A549 (cell line): ENCODE data around the gene CPED1. TPM values are rescaled to one million over a fixed set of nuclear protein-coding genes. Genes with fewer than 3 reads are reported as not detected.

Experiments
- ATAC-seq, 2 experiments: fragments of 200-7000 bp in 1 of 2; fragments of >200 bp in 1 of 2; cut with Nextera tagmentation in 1 of 2; cut with Tn5 transposase in 1 of 2; 3 replicates each; pipeline versions ENCODE4 v1.8.0 to v1.9.1; 2018 to 2020; ENCODE audit warnings: mild to moderate bottlenecking in 1 of 2, moderate library complexity in 1 of 2
- CTCF ChIA-PET: fragments of 300-600 bp; sonication (Branson Sonifier 250); formaldehyde crosslinking; extraction: SDS; loops from one replicate; lab custom pipeline; 2021; ENCODE audit warnings: antibody characterized with exemption, inconsistent platforms; lab: Yijun Ruan, JAX
- POLR2A ChIA-PET: fragments of 350-600 bp; formaldehyde crosslinking; extraction: SDS; loops from one replicate; lab custom pipeline; 2021; ENCODE audit warnings: antibody characterized with exemption, inconsistent platforms; lab: Yijun Ruan, JAX
- DNase-seq, 2 experiments: peaks; one replicate each; pipeline versions ENCODE4 v3.0.0 to v3.0.0-alpha.2; 2011 to 2016; ENCODE audit warnings: low read depth in 1 of 2, low spot score in 1 of 2
- FAIRE-seq: peaks from 2 replicates; lab custom pipeline; 2011; peaks lifted over from hg19 to GRCh38; lab: Jason Lieb, UNC
- H3K27ac ChIP-seq, 2 experiments: fragments of >200 bp; sonication (Bioruptor Twin); formaldehyde crosslinking; 3 replicates each; pipeline ENCODE4 v1.5.1; 2016 to 2017
- H3K4me1 ChIP-seq: fragments of >200 bp; sonication (Bioruptor Twin); formaldehyde crosslinking; 3 replicates; pipeline ENCODE4 v1.6.1; 2016
- H3K4me2 ChIP-seq: fragments of >200 bp; sonication (Bioruptor Twin); formaldehyde crosslinking; 3 replicates; pipeline ENCODE4 v1.6.1; 2016
- H3K4me3 ChIP-seq: fragments of >200 bp; sonication (Bioruptor Twin); formaldehyde crosslinking; 3 replicates; pipeline ENCODE4 v1.5.1; 2016
- H3K9me3 ChIP-seq: fragments of >200 bp; sonication (Bioruptor Twin); formaldehyde crosslinking; 3 replicates; pipeline ENCODE4 v1.6.1; 2016
- BHLHE40 ChIP-seq: IDR thresholded peaks from 2 replicates; pipeline ENCODE4 v1.6.1; 2012; ENCODE audit warnings: low read depth, low read length, inconsistent platforms
- CEBPB ChIP-seq, 2 experiments: fragments of >200 bp in 1 of 2; sonication (Bioruptor Twin) in 1 of 2; formaldehyde crosslinking in 1 of 2; IDR thresholded peaks; 2 replicates each; pipeline ENCODE4 v1.6.1; 2012 to 2016
- EHF ChIP-seq: fragments of 250-450 bp; sonication (Bioruptor Pico); IDR thresholded peaks from 2 replicates; pipeline ENCODE4 v1.5.0; 2020; ENCODE audit warnings: mild to moderate bottlenecking
- EHMT2 ChIP-seq: fragments of 200-600 bp; sonication (generic); IDR thresholded peaks from 2 replicates; pipeline ENCODE4 v1.6.1; 2016; ENCODE audit warnings: antibody characterized with exemption, low read depth, mild to moderate bottlenecking, moderate library complexity
- ESRRA ChIP-seq: fragments of 150-350 bp; IDR thresholded peaks from 2 replicates; pipeline ENCODE4 v1.6.1; 2014; ENCODE audit warnings: mild to moderate bottlenecking, low read length, borderline replicate concordance
- FOSB ChIP-seq: fragments of 250-450 bp; sonication (Bioruptor Pico); IDR thresholded peaks from 2 replicates; pipeline ENCODE4 v1.5.0; 2020; ENCODE audit warnings: mild to moderate bottlenecking, moderate library complexity
- FOSL2 ChIP-seq, 2 experiments: fragments of 450-650 bp in 1 of 2; fragments of >200 bp in 1 of 2; sonication (Bioruptor Twin) in 1 of 2; formaldehyde crosslinking; IDR thresholded peaks; 2 replicates each; pipeline versions ENCODE4 v1.5.0 to v1.6.1; 2016 to 2020; ENCODE audit warnings: mild to moderate bottlenecking in 1 of 2, moderate library complexity in 1 of 2
- FOXS1 ChIP-seq: fragments of 250-450 bp; sonication (Bioruptor Pico); IDR thresholded peaks from 2 replicates; pipeline ENCODE4 v1.5.0; 2020; ENCODE audit warnings: mild to moderate bottlenecking, moderate library complexity
- GATA3 ChIP-seq: IDR thresholded peaks from 2 replicates; pipeline ENCODE4 v1.6.1; 2012; ENCODE audit warnings: borderline replicate concordance
- HDAC2 ChIP-seq: fragments of 200-600 bp; sonication (generic); IDR thresholded peaks from 2 replicates; pipeline ENCODE4 v1.6.1; 2016
- HEYL ChIP-seq: fragments of 250-450 bp; sonication (Bioruptor Pico); IDR thresholded peaks from 2 replicates; pipeline ENCODE4 v1.8.0; 2021; ENCODE audit warnings: mild to moderate bottlenecking, moderate library complexity
- HOXB5 ChIP-seq: fragments of 250-450 bp; sonication (Bioruptor Pico); IDR thresholded peaks from 2 replicates; pipeline ENCODE4 v1.5.0; 2020; ENCODE audit warnings: mild to moderate bottlenecking, moderate library complexity
- JUN ChIP-seq, 2 experiments: fragments of >200 bp; sonication (Bioruptor Twin); formaldehyde crosslinking; IDR thresholded peaks; 2 replicates in 1 of 2; 3 replicates in 1 of 2; pipeline ENCODE4 v1.6.1; 2016 to 2017
- JUNB ChIP-seq: fragments of >200 bp; sonication (Bioruptor Twin); formaldehyde crosslinking; IDR thresholded peaks from 2 replicates; pipeline ENCODE4 v1.6.1; 2016
- MAZ ChIP-seq: fragments of 150-350 bp; IDR thresholded peaks from 2 replicates; pipeline ENCODE4 v1.6.1; 2014; ENCODE audit warnings: antibody characterized with exemption, low read depth, low read length, borderline replicate concordance
- MYC ChIP-seq: IDR thresholded peaks from 2 replicates; pipeline ENCODE4 v1.6.1; 2012; ENCODE audit warnings: mild to moderate bottlenecking, inconsistent platforms, low read length, improper control_type of control experiment, borderline replicate concordance
- NPAS2 ChIP-seq: fragments of 250-450 bp; sonication (Bioruptor Pico); IDR thresholded peaks from 2 replicates; pipeline ENCODE4 v1.8.0; 2022; ENCODE audit warnings: mild to moderate bottlenecking, moderate library complexity, borderline replicate concordance
- POLR2A ChIP-seq: IDR thresholded peaks from 2 replicates; pipeline ENCODE4 v1.6.1; 2012; ENCODE audit warnings: mild to moderate bottlenecking, low read length
- SMC3 ChIP-seq: fragments of >200 bp; sonication (Bioruptor Twin); formaldehyde crosslinking; IDR thresholded peaks from 3 replicates; pipeline ENCODE4 v1.6.1; 2018; ENCODE audit warnings: inconsistent platforms
- SREBF2 ChIP-seq: fragments of 450-650 bp; IDR thresholded peaks from 2 replicates; pipeline ENCODE4 v1.6.1; 2014; ENCODE audit warnings: mild to moderate bottlenecking, moderate library complexity
- ZC3H11A ChIP-seq: fragments of 450-650 bp; IDR thresholded peaks from 2 replicates; pipeline ENCODE4 v1.6.1; 2014; ENCODE audit warnings: antibody characterized with exemption, mild to moderate bottlenecking
- ZNF302 ChIP-seq: fragments of 250-450 bp; sonication (Bioruptor Pico); IDR thresholded peaks from 2 replicates; pipeline ENCODE4 v1.9.0; 2021; ENCODE audit warnings: inconsistent platforms, mild to moderate bottlenecking, moderate library complexity
- ZSCAN20 ChIP-seq: fragments of 250-450 bp; sonication (Bioruptor Pico); IDR thresholded peaks from 2 replicates; pipeline ENCODE4 v1.8.0; 2022; ENCODE audit warnings: mild to moderate bottlenecking, moderate library complexity
- WGBS: methylation state at CpG from one replicate; pipeline ENCODE4 v1.1.6; 2017; ENCODE audit errors: missing lambda C conversion rate; 5-methylcytosine and 5-hydroxymethylcytosine counted together
- polyA plus RNA-seq, 4 experiments: library from polyadenylated mRNA; depleted of rRNA in 3 of 4; stranded (reverse); fragments of >200 nt; fragmentation: RNase III in 1 of 4; extraction: RNeasy Plus Mini Kit Qiagen cat#74134 plus additional on column Dnase treatment in 1 of 4; gene quantifications; 2 replicates in 3 of 4; 3 replicates in 1 of 4; pipeline ENCODE4 v1.2.3, GENCODE V29; 2011 to 2017
- TF ChIP-seq, protein P1 (sequence below): IDR thresholded peaks from 2 replicates; pipeline ENCODE4 v1.6.1; 2012; ENCODE audit warnings: low read depth, borderline replicate concordance
- TF ChIP-seq, protein P2 (sequence below): fragments of 150-350 bp; IDR thresholded peaks from 2 replicates; pipeline ENCODE4 v1.6.1; 2014; ENCODE audit warnings: low read depth, mild to moderate bottlenecking, low read length
- TF ChIP-seq, protein P3 (sequence below): fragments of >200 bp; sonication (Bioruptor Twin); formaldehyde crosslinking; IDR thresholded peaks from 2 replicates; pipeline ENCODE4 v1.6.1; 2016
- TF ChIP-seq, protein P4 (sequence below): fragments of >200 bp; sonication (Bioruptor Twin); formaldehyde crosslinking; IDR thresholded peaks from 3 replicates; pipeline ENCODE4 v1.5.1; 2016
- TF ChIP-seq, protein P5 (sequence below): fragments of 250-450 bp; sonication (Bioruptor Pico); IDR thresholded peaks from 2 replicates; pipeline ENCODE4 v1.5.0; 2021; ENCODE audit warnings: mild to moderate bottlenecking, moderate library complexity, borderline replicate concordance
- TF ChIP-seq, protein P6 (sequence below): fragments of 200-600 bp; sonication (generic); IDR thresholded peaks from 2 replicates; pipeline ENCODE4 v1.6.1; 2016; ENCODE audit warnings: antibody characterized with exemption, mild to moderate bottlenecking, moderate library complexity

CPED1 gene
- polyA plus RNA-seq, 2 of the 4 experiments (the other 2 are of a cell fraction): 0.03 TPM; not detected in 1

DNA sequence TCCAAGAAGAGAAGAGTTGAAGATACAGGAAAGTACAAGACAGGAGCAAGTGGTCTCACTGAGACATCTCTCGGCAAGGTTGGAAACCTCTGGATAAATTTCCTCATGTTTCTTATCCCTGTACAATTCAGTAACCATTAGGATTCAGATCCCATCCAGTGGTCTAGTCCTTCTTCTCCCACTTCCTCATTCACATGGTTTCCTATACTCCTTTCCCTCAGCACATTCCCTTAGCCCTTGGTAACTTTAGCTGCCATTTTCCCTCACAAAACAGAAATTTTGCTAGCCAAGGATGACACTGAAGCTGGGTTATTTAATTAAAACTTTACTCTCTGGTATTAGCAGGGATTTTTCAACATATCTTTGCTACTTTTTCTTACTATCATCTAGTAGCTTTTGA lies 82.6 kb downstream of the CPED1 start:
- Histone ChIP-seq H3K9me3 (no peaks in the 10 kb centered on the region), H3K4me1 (no peaks in the 10 kb centered on the region), H3K4me2 (no peak overlapping the region), H3K27ac (no peak overlapping the region), H3K4me3 (no peak overlapping the region)
- DNase-seq (no peak), ATAC-seq (no peak), FAIRE-seq (no peak)
- 45% methylated on average over 1 of the region's 1 CpG for WGBS
- POLR2A ChIA-PET: no interaction called here
- CTCF ChIA-PET: interaction anchor here (1.2 to 2.2 kb wide), 2 partner anchors 10 to 84 kb away, joined by 6 to 12 read pairs; no protein-coding TSS in a partner anchor
- TF ChIP-seq ZNF302 (CRISPR knock-in tag): no peak
- TF ChIP-seq EHF (CRISPR knock-in tag): no peak
- no peak for TF ChIP-seq CEBPB (IDR thresholded peaks at IDR 0.05)
- TF ChIP-seq, protein P1, sequence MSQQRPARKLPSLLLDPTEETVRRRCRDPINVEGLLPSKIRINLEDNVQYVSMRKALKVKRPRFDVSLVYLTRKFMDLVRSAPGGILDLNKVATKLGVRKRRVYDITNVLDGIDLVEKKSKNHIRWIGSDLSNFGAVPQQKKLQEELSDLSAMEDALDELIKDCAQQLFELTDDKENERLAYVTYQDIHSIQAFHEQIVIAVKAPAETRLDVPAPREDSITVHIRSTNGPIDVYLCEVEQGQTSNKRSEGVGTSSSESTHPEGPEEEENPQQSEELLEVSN: no peak
- TF ChIP-seq NPAS2 (CRISPR knock-in tag): no peak
- no peak for TF ChIP-seq HEYL (CRISPR knock-in tag)
- no peak for TF ChIP-seq SREBF2
- no peak for TF ChIP-seq JUN (IDR thresholded peaks at IDR 0.05)
- no peak for TF ChIP-seq EHMT2
- TF ChIP-seq ESRRA: no peak
- no peak for TF ChIP-seq BHLHE40
- TF ChIP-seq JUNB: no peak
- TF ChIP-seq, protein P2, sequence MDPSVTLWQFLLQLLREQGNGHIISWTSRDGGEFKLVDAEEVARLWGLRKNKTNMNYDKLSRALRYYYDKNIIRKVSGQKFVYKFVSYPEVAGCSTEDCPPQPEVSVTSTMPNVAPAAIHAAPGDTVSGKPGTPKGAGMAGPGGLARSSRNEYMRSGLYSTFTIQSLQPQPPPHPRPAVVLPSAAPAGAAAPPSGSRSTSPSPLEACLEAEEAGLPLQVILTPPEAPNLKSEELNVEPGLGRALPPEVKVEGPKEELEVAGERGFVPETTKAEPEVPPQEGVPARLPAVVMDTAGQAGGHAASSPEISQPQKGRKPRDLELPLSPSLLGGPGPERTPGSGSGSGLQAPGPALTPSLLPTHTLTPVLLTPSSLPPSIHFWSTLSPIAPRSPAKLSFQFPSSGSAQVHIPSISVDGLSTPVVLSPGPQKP: no peak
- TF ChIP-seq, protein P3, sequence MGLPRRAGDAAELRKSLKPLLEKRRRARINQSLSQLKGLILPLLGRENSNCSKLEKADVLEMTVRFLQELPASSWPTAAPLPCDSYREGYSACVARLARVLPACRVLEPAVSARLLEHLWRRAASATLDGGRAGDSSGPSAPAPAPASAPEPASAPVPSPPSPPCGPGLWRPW: no peak
- TF ChIP-seq FOSL2 (IDR thresholded peaks at IDR 0.05): no peak
- TF ChIP-seq FOSL2 (CRISPR knock-in tag; IDR thresholded peaks at IDR 0.05): no peak
- TF ChIP-seq ZC3H11A: no peak
- TF ChIP-seq GATA3: no peak
- TF ChIP-seq, protein P4, sequence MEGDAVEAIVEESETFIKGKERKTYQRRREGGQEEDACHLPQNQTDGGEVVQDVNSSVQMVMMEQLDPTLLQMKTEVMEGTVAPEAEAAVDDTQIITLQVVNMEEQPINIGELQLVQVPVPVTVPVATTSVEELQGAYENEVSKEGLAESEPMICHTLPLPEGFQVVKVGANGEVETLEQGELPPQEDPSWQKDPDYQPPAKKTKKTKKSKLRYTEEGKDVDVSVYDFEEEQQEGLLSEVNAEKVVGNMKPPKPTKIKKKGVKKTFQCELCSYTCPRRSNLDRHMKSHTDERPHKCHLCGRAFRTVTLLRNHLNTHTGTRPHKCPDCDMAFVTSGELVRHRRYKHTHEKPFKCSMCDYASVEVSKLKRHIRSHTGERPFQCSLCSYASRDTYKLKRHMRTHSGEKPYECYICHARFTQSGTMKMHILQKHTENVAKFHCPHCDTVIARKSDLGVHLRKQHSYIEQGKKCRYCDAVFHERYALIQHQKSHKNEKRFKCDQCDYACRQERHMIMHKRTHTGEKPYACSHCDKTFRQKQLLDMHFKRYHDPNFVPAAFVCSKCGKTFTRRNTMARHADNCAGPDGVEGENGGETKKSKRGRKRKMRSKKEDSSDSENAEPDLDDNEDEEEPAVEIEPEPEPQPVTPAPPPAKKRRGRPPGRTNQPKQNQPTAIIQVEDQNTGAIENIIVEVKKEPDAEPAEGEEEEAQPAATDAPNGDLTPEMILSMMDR: no peak
- TF ChIP-seq MYC: no peak
- no peak for TF ChIP-seq FOXS1 (CRISPR knock-in tag)

DNA sequence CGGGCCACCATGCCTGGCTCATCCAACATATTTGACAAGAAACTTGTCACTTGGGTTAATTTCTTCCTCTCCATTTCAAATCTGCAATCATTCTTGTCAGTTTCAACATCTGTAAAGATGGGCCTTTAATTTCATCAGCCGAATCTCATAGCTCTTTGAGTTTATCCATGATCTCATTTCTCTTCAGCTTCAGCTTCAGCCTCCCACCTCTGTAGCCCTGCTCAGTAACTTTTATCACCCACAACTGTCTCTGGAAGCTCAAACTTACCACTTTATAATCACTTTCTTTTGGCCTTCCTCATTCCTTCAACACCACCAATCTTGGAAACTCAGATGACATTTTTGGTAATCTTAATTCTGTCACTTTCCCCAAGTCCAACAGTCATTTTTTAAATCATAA lies 83.2 kb downstream of the CPED1 start:
- DNase-seq (no peak), ATAC-seq (no peak), FAIRE-seq (no peak)
- CTCF ChIA-PET: interaction anchor here (1.2 to 2.2 kb wide), 2 partner anchors 10 to 85 kb away, joined by 6 to 12 read pairs; no protein-coding TSS in a partner anchor
- H3K4me3 ChIP-seq: no peak overlapping the region
- H3K27ac ChIP-seq: no peak overlapping the region
- no peak overlapping the region for H3K4me2 ChIP-seq
- no peaks in the 10 kb centered on the region for H3K4me1 ChIP-seq
- WGBS: 44% methylated on average over 2 of the region's 2 CpGs
- no peaks in the 10 kb centered on the region for H3K9me3 ChIP-seq
- TF ChIP-seq HOXB5 (no peak), SMC3 (no peak), POLR2A (no peak), MAZ (no peak), ESRRA (no peak), ZSCAN20 (no peak), BHLHE40 (no peak), HDAC2 (no peak), NPAS2 (CRISPR knock-in tag) (no peak), JUNB (no peak), FOSB (CRISPR knock-in tag) (no peak), EHF (CRISPR knock-in tag) (no peak)
- TF ChIP-seq, protein P5, sequence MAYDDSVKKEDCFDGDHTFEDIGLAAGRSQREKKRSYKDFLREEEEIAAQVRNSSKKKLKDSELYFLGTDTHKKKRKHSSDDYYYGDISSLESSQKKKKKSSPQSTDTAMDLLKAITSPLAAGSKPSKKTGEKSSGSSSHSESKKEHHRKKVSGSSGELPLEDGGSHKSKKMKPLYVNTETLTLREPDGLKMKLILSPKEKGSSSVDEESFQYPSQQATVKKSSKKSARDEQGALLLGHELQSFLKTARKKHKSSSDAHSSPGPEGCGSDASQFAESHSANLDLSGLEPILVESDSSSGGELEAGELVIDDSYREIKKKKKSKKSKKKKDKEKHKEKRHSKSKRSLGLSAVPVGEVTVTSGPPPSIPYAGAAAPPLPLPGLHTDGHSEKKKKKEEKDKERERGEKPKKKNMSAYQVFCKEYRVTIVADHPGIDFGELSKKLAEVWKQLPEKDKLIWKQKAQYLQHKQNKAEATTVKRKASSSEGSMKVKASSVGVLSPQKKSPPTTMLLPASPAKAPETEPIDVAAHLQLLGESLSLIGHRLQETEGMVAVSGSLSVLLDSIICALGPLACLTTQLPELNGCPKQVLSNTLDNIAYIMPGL (CRISPR knock-in tag): no peak
- TF ChIP-seq, protein P6, sequence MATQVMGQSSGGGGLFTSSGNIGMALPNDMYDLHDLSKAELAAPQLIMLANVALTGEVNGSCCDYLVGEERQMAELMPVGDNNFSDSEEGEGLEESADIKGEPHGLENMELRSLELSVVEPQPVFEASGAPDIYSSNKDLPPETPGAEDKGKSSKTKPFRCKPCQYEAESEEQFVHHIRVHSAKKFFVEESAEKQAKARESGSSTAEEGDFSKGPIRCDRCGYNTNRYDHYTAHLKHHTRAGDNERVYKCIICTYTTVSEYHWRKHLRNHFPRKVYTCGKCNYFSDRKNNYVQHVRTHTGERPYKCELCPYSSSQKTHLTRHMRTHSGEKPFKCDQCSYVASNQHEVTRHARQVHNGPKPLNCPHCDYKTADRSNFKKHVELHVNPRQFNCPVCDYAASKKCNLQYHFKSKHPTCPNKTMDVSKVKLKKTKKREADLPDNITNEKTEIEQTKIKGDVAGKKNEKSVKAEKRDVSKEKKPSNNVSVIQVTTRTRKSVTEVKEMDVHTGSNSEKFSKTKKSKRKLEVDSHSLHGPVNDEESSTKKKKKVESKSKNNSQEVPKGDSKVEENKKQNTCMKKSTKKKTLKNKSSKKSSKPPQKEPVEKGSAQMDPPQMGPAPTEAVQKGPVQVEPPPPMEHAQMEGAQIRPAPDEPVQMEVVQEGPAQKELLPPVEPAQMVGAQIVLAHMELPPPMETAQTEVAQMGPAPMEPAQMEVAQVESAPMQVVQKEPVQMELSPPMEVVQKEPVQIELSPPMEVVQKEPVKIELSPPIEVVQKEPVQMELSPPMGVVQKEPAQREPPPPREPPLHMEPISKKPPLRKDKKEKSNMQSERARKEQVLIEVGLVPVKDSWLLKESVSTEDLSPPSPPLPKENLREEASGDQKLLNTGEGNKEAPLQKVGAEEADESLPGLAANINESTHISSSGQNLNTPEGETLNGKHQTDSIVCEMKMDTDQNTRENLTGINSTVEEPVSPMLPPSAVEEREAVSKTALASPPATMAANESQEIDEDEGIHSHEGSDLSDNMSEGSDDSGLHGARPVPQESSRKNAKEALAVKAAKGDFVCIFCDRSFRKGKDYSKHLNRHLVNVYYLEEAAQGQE: no peak
- TF ChIP-seq, protein P3: no peak
- TF ChIP-seq, all 56 proteins: peak for 0
- POLR2A ChIA-PET: no interaction called here
